Activated CD4-positive, alpha-beta T cell treated with anti-CD3 and anti-CD28 coated beads, Interleukin-2, amount 10 ng/mL, durations not matched to agents 7 days and 5 days (primary cell): ENCODE measurements around the gene NFIC. TPM values are rescaled to one million over a fixed set of nuclear protein-coding genes. Genes with fewer than 3 reads are reported as not detected.
"Not testable (repeated sequence)": the region's sequence is repeated elsewhere in the genome, so short reads cannot be mapped to it uniquely, and the experiment has no call there.

Source experiments
- CTCF ChIA-PET: fragments of 350-600 bp; sonication (Branson Sonifier 250); formaldehyde crosslinking; loops from one replicate; lab custom pipeline; 2021; ENCODE audit warnings: antibody characterized with exemption; lab: Charles Lee
- POLR2A ChIA-PET: fragments of 350-600 bp; sonication (Branson Sonifier 250); formaldehyde crosslinking; loops from one replicate; lab custom pipeline; 2021; ENCODE audit warnings: antibody characterized with exemption; lab: Charles Lee
- DNase-seq: peaks from one replicate; pipeline ENCODE4 v3.0.0-alpha.2; 2020
- H3K27ac Mint-ChIP-seq: one replicate; pipeline ENCODE4 v1.8.0; 2021; ENCODE audit warnings: mild to moderate bottlenecking, moderate library complexity, mixed read lengths
- H3K27me3 Mint-ChIP-seq: one replicate; pipeline ENCODE4 v1.8.0; 2021; ENCODE audit warnings: mixed read lengths
- H3K36me3 Mint-ChIP-seq: one replicate; pipeline ENCODE4 v1.8.0; 2021; ENCODE audit warnings: low read depth, mixed read lengths
- H3K4me1 Mint-ChIP-seq: one replicate; pipeline ENCODE4 v1.8.0; 2021; ENCODE audit warnings: mixed read lengths
- H3K4me3 Mint-ChIP-seq: one replicate; pipeline ENCODE4 v1.8.0; 2021; ENCODE audit warnings: mild to moderate bottlenecking, moderate library complexity, mixed read lengths
- H3K9me3 Mint-ChIP-seq: one replicate; pipeline ENCODE4 v1.8.0; 2021; ENCODE audit warnings: mixed read lengths
- total RNA-seq, 2 experiments: library from RNA; stranded (reverse); gene quantifications; one replicate each; pipeline ENCODE4 v1.2.3, GENCODE V29; 2021

NFIC gene
- total RNA-seq, 2 experiments from 2014 or later: 14.2 TPM

DNA sequence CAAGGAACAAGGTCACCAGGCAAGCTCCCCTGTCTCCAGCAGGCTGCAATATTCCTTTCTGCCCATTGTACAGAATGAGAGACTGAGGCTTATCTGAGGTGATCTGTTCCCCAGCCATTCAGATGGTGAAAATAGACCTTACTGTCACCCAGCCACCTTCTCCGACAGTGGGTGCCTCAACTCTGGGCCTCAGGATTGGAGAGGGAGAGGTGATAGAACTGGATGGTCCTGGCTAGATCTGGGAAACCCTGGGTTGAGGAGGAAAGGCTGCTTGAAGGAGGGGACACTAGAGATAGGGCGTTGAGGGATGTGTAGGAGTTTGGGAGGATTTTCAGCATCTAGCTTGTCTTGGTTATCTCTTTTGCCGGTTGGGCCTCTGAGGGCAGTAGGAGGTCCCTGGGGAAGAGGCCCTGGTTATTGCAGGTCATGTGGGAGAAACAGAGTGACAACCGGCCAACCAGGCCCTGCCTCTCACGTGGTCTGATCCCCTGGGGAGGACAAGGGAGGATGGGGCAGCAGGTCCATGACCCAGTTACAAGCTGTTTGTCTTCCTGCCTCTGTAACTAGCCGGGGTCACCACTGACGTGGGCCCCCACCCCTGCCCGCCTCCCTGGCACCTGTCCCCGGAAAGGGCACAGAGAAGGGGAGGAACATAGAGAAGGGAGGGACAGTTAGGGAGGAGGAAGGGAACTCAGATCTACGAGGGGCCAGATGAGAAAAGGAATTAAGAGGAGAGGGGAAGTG is 8.2 kb downstream of the NFIC start:
- no peaks in the 10 kb centered on the region for H3K9me3 Mint-ChIP-seq
- H3K27me3 Mint-ChIP-seq: no peaks in the 10 kb centered on the region
- no peak for DNase-seq
- CTCF ChIA-PET: interaction anchor here (0.6 kb wide), 1 partner anchor 335 kb away, joined by 6 read pairs; no protein-coding TSS in a partner anchor
- H3K36me3 Mint-ChIP-seq: no peaks in the 10 kb centered on the region
- no peak overlapping the region for H3K27ac Mint-ChIP-seq
- H3K4me3 Mint-ChIP-seq: no peak overlapping the region
- H3K4me1 Mint-ChIP-seq: peaks cover 4% of the 10 kb centered on the region
- POLR2A ChIA-PET: no interaction called here

DNA sequence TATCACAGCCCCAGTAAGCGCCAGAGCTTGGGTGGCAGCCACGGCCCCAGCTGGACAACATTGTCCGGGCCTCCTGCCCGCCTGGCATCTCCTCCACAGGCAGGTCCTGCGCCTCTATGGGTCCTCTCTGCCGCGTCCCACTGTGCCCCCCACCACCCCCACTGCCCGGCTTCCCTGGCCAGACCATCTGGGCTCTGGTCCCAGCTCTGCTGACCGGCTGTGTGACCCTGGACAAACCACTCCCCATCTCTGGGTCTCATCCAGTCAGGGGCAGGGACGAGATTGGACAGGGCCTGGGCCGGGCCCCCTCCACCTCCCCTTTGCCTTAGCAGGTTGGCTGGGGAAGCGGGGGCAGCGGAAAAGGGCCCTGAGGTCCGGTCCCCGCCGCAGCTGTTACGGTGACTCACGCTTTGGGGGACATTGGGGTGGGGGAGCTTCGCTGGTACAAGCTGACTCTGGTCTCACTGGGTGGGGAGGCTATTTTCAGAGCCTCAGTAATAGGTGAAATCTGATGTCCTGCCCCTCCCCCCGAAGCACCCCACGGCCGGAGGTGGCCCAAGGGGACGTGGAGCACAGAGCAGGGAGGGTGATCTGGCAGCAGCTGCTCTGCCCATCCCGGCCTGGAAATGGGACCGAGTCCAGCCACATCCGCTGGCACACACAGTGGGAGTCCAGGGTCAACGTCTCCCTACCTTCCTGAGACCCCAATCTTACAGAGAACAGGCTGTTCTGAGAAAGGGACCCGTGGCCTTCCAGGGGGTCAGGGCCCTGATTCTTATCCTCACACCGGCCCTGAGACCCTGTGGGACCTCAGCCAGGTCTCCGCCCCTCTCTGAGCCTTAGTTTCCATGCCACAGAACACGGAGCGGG is 9.1 kb downstream of the NFIC start:
- H3K36me3 Mint-ChIP-seq: no peaks in the 10 kb centered on the region
- POLR2A ChIA-PET: no interaction called here
- H3K4me3 Mint-ChIP-seq: no peak overlapping the region
- H3K27ac Mint-ChIP-seq: no peak overlapping the region
- DNase-seq: no peak
- no peaks in the 10 kb centered on the region for H3K9me3 Mint-ChIP-seq
- H3K4me1 Mint-ChIP-seq: peaks cover 1% of the 10 kb centered on the region
- no peaks in the 10 kb centered on the region for H3K27me3 Mint-ChIP-seq
- CTCF ChIA-PET: no interaction called here

DNA sequence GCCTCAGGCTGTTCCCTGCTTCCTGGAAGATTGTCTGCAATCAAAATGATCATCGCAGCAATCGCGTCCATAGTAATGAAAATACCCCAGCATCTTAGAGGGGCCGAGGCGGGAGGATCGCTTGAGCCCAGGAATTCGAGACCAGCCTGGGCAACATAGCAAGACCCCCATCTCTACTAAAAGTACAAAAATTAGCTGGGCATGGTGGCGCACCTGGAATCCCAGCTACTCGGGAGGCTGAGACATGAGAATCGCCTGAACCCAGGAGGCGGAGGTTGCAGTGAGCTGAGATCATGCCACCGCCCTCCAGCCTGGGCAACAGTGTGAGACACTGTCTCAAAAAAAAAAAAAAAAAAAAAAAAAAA is 9.7 kb downstream of the NFIC start:
- DNase-seq, CTCF ChIA-PET: not testable (repeated sequence)

DNA sequence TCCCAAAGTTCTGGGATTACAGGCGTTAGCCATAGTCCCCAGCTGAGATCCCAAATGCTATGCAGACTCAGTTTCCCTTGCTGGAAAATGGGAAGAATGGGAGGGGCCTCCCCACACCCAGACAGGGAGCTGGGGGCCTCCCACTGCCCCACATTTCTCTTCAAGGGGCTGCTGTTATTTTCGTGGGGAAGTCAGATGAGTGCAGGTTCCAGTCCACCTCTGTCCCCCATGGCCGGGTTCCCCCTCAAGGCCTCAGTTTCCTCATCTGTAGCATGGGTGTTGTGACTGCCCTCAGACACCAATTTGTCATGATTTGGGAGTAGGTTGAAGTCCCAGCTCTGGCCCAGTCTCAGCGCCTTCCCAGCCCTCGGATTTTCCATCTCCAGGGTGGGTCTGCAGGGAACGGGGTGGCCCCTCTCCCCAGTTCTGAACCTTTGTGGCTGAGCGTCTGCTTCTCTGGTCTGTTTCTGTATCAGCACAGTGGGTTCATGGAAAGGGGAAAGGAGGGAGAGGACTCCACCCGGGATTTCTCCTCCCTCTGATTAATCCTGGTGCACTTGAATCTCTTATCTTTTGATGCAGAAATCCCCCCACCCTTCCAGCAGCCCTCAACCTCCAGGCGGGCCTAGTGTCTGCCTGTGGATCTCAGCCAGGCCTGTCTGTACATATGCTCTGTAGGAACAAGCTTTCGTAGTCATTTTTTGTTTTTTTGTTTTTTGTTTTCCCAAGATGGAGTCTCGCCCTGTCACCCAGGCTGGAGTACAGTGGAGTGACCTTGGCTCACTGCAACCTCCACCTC is 12.2 kb downstream of the NFIC start:
- H3K36me3 Mint-ChIP-seq: no peaks in the 10 kb centered on the region
- POLR2A ChIA-PET: no interaction called here
- H3K9me3 Mint-ChIP-seq: no peaks in the 10 kb centered on the region
- no peaks in the 10 kb centered on the region for H3K27me3 Mint-ChIP-seq
- H3K4me1 Mint-ChIP-seq: no peaks in the 10 kb centered on the region
- CTCF ChIA-PET: interaction anchor here (0.6 kb wide), 1 partner anchor 32 kb away, joined by 3 read pairs; no protein-coding TSS in a partner anchor
- H3K27ac Mint-ChIP-seq: no peak overlapping the region
- no peak for DNase-seq
- no peak overlapping the region for H3K4me3 Mint-ChIP-seq

More for the DNA sequence above, 9.7 kb downstream of the NFIC start:
- H3K4me3 Mint-ChIP-seq, H3K4me1 Mint-ChIP-seq, POLR2A ChIA-PET, H3K36me3 Mint-ChIP-seq, H3K27me3 Mint-ChIP-seq, H3K27ac Mint-ChIP-seq, H3K9me3 Mint-ChIP-seq: not testable (repeated sequence)

DNA sequence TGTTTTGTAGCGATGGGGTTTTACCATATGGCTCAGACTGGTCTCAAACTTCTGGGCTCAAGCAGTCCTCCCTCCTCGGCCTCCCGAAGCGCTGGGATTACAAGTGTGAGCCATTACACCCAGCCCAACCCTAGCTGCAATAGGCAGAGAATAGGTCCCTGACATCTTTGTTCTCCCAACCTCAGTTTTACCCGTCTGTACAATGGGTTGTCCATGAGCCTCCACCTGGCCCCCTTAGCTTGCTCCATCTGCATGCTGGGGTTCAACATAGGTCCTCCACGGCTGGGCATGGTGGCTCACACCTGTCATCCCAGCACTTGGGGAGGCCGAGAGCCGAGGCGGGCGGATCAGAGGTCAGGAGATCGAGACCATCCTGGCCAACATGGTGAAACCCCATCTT is 14.4 kb downstream of the NFIC start:
- POLR2A ChIA-PET: no interaction called here
- CTCF ChIA-PET: no interaction called here
- no peaks in the 10 kb centered on the region for H3K9me3 Mint-ChIP-seq
- no peak for DNase-seq
- no peaks in the 10 kb centered on the region for H3K36me3 Mint-ChIP-seq
- H3K27me3 Mint-ChIP-seq: no peaks in the 10 kb centered on the region
- peaks cover 3% of the 10 kb centered on the region for H3K4me1 Mint-ChIP-seq
- no peak overlapping the region for H3K4me3 Mint-ChIP-seq
- H3K27ac Mint-ChIP-seq: no peak overlapping the region

DNA sequence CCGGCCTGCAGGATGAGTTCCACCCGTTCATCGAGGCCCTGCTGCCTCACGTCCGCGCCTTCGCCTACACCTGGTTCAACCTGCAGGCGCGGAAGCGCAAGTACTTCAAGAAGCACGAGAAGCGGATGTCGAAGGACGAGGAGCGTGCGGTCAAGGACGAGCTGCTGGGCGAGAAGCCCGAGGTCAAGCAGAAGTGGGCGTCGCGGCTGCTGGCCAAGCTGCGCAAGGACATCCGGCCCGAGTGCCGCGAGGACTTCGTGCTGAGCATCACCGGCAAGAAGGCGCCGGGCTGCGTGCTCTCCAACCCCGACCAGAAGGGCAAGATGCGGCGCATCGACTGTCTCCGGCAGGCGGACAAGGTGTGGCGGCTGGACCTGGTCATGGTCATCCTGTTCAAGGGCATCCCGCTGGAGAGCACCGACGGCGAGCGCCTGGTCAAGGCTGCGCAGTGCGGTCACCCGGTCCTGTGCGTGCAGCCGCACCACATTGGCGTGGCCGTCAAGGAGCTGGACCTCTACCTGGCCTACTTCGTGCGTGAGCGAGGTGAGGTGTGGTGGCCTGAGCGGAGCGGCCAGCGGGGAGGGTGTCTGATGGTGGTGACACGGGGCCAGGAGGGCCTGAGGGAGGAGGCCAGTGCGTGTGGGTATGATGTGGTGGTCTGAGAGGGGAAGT is 15.5 kb downstream of the NFIC start:
- H3K9me3 Mint-ChIP-seq: no peaks in the 10 kb centered on the region
- H3K4me3 Mint-ChIP-seq: no peak overlapping the region
- H3K4me1 Mint-ChIP-seq: peaks cover 3% of the 10 kb centered on the region
- ChIA-PET CTCF (no interaction called here), POLR2A (no interaction called here)
- no peaks in the 10 kb centered on the region for H3K27me3 Mint-ChIP-seq
- peak overlapping the region; percentile 11 for H3K27ac Mint-ChIP-seq
- DNase-seq: no peak
- H3K36me3 Mint-ChIP-seq: no peaks in the 10 kb centered on the region

DNA sequence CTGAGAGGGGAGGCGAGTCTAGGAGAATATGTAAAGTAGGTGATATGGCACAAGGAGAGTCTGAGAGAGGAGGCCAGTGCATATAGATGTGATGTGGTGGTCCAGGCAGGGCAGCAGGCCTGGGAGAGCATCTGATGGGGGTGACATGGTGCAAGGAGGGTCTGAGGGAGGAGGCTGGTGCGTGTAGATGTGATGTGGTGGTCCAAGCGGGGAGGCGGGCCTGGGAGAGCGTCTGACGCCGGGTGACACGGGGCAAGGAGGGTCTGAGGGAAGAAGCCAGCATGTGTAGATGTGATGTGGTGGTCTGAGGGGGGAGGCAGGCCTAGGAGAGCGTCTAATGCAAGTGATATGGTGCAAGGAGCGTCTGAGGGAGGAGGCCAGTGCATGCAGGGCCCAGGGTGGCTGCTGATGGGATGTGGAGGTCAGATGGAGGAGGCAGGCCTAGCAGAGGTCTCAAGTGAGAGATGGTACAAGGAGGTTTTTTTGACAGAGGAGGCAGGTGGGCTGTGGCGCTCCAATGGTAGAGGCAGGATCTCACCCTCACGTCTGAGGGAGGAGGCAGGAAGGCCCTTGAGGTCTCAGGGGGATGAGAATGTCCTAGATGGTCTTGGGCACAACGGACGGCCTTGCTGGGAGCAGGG is 16.2 kb downstream of the NFIC start:
- H3K36me3 Mint-ChIP-seq: no peaks in the 10 kb centered on the region
- DNase-seq: no peak
- ChIA-PET CTCF (no interaction called here), POLR2A (no interaction called here)
- no peaks in the 10 kb centered on the region for H3K27me3 Mint-ChIP-seq
- H3K4me1 Mint-ChIP-seq: peaks cover 3% of the 10 kb centered on the region
- no peaks in the 10 kb centered on the region for H3K9me3 Mint-ChIP-seq
- no peak overlapping the region for H3K4me3 Mint-ChIP-seq
- H3K27ac Mint-ChIP-seq: peak overlapping the region; percentile 11

DNA sequence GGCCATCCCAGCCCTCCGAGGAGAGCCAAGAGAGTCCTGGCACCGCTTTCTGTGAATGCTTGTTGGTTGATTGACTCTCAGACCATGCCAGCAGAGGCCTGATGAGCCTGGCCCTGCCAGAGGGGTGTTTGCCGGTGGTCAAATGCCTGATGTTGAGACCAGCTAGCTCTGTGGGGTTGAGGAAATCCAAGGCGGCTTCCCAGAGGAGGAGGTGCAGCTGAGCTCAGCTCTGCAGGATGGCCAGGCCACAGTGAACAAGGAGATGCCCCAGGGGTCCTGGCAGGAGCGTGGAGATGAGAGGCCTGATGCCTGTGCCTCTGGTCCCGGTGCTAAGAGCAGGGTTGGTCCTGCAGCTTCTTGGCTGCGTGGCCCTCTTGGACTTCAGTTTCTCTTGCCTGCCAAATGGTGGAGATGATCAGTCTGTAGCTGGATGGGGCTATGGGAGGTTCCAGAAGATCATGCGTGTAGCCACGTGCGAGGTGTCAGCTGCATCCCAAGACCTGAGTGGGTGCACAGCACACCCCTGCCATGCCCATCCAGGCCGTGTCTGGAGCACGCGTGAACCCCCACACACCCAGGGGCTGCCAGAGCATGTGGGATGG is 16.8 kb downstream of the NFIC start:
- no peaks in the 10 kb centered on the region for H3K9me3 Mint-ChIP-seq
- ChIA-PET CTCF (interaction anchor here (0.6 kb wide), 1 partner anchor 148 kb away, joined by 5 read pairs; no protein-coding TSS in a partner anchor), POLR2A (no interaction called here)
- DNase-seq: no peak
- no peaks in the 10 kb centered on the region for H3K36me3 Mint-ChIP-seq
- H3K4me1 Mint-ChIP-seq: peaks cover 4% of the 10 kb centered on the region
- H3K27ac Mint-ChIP-seq: no peak overlapping the region
- H3K27me3 Mint-ChIP-seq: no peaks in the 10 kb centered on the region
- H3K4me3 Mint-ChIP-seq: no peak overlapping the region

DNA sequence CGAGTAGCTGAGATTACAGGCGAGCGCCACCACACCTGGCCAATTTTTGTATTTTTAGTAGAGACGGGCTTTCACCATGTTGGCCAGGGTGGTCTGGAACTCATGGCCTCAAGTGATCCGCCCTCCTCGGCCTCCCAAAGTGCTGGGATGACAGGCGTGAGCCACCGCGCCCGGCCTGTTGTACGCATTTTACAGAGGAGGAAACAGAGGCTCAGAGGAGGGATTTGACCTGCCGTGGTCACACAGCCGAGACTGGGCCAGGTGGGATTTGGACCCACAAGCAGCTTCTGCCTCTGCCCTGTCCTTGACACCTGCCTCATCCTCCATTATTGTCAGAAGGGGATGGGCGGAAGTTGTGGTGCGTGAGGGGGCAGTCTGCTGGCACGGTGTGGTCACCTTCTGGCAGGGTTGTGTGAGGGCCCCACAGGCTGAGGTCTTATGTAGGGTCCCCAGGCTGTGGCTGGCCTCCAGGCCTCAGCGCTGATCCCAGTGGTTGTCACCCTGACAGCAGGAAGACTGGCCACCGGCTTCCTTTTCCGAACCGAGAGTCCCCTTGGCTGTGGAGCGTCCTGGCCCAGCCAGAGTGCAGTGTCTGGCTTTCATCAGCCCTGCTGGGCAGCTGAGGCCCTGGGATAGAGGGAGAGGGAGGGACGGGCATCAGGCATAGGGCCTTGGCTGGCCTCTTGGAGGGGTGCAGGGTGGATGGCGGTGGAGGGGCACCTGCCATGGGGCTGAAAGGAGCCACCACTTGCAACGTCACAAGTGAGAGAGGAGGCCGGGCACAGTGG is 20.3 kb downstream of the NFIC start:
- no peaks in the 10 kb centered on the region for H3K36me3 Mint-ChIP-seq
- H3K9me3 Mint-ChIP-seq: no peaks in the 10 kb centered on the region
- DNase-seq: no peak
- no peaks in the 10 kb centered on the region for H3K27me3 Mint-ChIP-seq
- peaks cover 15% of the 10 kb centered on the region for H3K4me1 Mint-ChIP-seq
- POLR2A ChIA-PET: no interaction called here
- no peak overlapping the region for H3K4me3 Mint-ChIP-seq
- H3K27ac Mint-ChIP-seq: no peak overlapping the region
- CTCF ChIA-PET: interaction anchor here (0.7 kb wide), 1 partner anchor 9 kb away, joined by 3 read pairs; no protein-coding TSS in a partner anchor

DNA sequence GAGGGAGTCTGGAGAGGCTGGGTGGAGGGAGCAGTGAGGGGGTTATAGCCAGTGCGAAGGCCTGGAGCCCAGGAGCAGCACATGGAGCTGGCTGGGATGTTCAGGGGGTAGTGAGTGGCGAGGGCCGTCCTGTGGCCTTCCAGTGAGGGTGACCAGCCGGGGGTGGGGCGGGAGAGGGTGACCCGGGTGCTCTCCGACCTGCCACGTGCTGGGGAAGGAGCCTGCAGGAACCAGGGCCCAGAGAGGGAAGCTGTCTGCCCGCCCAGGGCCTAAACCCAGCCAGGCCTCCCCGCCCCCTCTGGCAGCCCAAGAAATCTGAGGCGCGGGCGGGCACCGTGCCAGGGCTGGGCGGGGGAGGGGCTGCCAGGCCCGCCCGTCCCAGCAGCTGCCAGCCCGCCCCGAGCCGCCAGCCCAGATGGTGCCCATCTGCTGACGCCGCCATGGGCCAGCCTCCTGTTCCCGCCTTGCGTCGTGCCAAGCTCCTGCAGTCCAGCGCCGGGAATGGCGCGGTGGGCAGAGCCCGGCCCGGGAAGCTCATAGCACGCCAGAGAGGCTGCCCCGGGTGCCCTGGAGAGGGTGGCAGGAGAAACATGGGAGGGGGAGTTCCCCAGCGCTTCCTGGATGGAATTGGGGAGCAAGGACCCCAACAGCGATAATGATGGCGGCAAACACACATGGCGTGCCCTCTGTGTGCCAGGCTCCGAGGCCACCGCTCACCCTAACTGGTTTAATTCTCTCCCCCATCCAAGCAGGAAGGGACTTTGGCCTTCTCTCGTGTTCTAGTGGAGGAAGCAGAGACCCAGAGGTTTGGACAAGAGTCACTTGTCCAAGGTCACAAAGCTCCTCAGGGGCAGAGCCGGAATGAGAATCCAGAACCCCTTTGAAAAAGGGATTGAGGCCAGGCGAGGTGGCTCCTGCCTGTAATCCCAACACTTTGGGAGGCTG is 21.5 kb downstream of the NFIC start:
- Mint-ChIP-seq H3K4me1 (peaks cover 15% of the 10 kb centered on the region), H3K27me3 (no peaks in the 10 kb centered on the region), H3K9me3 (no peaks in the 10 kb centered on the region), H3K4me3 (no peak overlapping the region), H3K36me3 (no peaks in the 10 kb centered on the region), H3K27ac (no peak overlapping the region)
- no peak for DNase-seq
- POLR2A ChIA-PET: no interaction called here
- CTCF ChIA-PET: interaction anchor here (0.8 kb wide), 1 partner anchor 33 kb away, joined by 3 read pairs; no protein-coding TSS in a partner anchor
